Parathyroid adenoma (tissue), 2 donors: ENCODE results near the gene UHRF2.

ENCODE experiments used
- H2AFZ ChIP-seq: fragments of 300-600 bp; sonication (generic); one replicate; pipeline ENCODE4 v1.7.0; 2017; ENCODE audit warnings: antibody characterized with exemption, mild to moderate bottlenecking
- H3K27ac ChIP-seq: fragments of 300-600 bp; sonication (generic); one replicate; pipeline ENCODE4 v1.7.0; 2017
- H3K27me3 ChIP-seq: fragments of 300-600 bp; sonication (generic); one replicate; pipeline ENCODE4 v1.7.0; 2017; ENCODE audit warnings: low read length; ENCODE audit not compliant: control insufficient read depth, insufficient read depth
- H3K36me3 ChIP-seq: fragments of 300-600 bp; sonication (generic); one replicate; pipeline ENCODE4 v1.7.0; 2017; ENCODE audit warnings: low read length; ENCODE audit not compliant: control insufficient read depth, insufficient read depth
- H3K4me1 ChIP-seq: fragments of 300-600 bp; sonication (generic); one replicate; pipeline ENCODE4 v1.7.0; 2017; ENCODE audit warnings: control low read depth
- H3K4me2 ChIP-seq: fragments of 300-600 bp; sonication (generic); one replicate; pipeline ENCODE4 v1.7.0; 2017; ENCODE audit warnings: low read length
- H3K4me3 ChIP-seq: fragments of 300-600 bp; sonication (generic); one replicate; pipeline ENCODE4 v1.7.0; 2017; ENCODE audit warnings: low read depth, low read length
- H3K79me2 ChIP-seq: fragments of 300-600 bp; sonication (generic); one replicate; pipeline ENCODE4 v1.7.0; 2017; ENCODE audit warnings: control low read depth
- H3K9ac ChIP-seq: fragments of 300-600 bp; sonication (generic); one replicate; pipeline ENCODE4 v1.7.0; 2017; ENCODE audit warnings: mild to moderate bottlenecking
- H3K9me3 ChIP-seq: fragments of 300-600 bp; sonication (generic); one replicate; pipeline ENCODE4 v1.7.0; 2017; ENCODE audit warnings: low read length; ENCODE audit not compliant: control insufficient read depth
- TF ChIP-seq, protein P1 (sequence below): fragments of 300-600 bp; sonication (generic); IDR thresholded peaks from one replicate; pipeline ENCODE4 v1.7.0; 2017; ENCODE audit warnings: antibody characterized with exemption, mild to moderate bottlenecking
- donor health status: primary hyperparathyroidism.

Gene UHRF2

DNA sequence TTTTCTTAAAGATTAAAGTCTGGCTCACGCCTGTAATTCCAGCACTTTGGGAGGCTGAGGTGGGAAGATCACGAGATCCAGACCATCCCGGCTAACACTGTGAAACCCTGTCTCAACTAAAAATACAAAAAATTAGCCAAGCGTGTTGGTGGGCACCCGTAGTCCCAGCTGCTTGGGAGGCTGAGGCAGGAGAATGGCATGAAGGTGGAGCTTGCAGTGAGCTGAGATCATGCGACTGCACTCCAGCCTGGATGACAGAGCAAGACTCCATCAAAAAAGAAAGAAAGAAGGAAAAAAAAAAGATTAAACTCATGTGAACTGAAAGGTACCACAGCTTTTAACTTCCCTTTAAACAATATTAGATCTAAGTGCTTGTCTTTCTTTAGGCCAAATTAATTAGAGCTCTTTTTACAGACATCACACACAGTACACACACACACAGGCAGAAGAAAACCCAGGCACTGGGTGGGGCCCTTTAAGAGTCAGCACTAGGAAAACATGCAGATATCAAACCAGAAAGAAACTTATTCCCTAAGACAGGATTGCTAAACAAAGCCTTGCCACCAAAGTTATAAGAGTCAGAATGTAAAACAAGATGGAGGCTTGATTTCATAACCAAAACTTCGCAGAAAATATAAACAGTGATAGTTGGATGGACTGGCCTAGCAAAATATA is 29.3 kb upstream of the UHRF2 start:
- H3K79me2 ChIP-seq: no peaks in the 10 kb centered on the region
- no peak overlapping the region for H3K4me2 ChIP-seq
- TF ChIP-seq, protein P1, sequence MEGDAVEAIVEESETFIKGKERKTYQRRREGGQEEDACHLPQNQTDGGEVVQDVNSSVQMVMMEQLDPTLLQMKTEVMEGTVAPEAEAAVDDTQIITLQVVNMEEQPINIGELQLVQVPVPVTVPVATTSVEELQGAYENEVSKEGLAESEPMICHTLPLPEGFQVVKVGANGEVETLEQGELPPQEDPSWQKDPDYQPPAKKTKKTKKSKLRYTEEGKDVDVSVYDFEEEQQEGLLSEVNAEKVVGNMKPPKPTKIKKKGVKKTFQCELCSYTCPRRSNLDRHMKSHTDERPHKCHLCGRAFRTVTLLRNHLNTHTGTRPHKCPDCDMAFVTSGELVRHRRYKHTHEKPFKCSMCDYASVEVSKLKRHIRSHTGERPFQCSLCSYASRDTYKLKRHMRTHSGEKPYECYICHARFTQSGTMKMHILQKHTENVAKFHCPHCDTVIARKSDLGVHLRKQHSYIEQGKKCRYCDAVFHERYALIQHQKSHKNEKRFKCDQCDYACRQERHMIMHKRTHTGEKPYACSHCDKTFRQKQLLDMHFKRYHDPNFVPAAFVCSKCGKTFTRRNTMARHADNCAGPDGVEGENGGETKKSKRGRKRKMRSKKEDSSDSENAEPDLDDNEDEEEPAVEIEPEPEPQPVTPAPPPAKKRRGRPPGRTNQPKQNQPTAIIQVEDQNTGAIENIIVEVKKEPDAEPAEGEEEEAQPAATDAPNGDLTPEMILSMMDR: no peak
- no peak overlapping the region for H3K9ac ChIP-seq
- no peak overlapping the region for H3K4me3 ChIP-seq
- no peaks in the 10 kb centered on the region for H3K27me3 ChIP-seq
- no peaks in the 10 kb centered on the region for H3K36me3 ChIP-seq
- H3K4me1 ChIP-seq: no peaks in the 10 kb centered on the region
- H2AFZ ChIP-seq: no peak overlapping the region
- no peak overlapping the region for H3K27ac ChIP-seq
- H3K9me3 ChIP-seq: no peaks in the 10 kb centered on the region

DNA sequence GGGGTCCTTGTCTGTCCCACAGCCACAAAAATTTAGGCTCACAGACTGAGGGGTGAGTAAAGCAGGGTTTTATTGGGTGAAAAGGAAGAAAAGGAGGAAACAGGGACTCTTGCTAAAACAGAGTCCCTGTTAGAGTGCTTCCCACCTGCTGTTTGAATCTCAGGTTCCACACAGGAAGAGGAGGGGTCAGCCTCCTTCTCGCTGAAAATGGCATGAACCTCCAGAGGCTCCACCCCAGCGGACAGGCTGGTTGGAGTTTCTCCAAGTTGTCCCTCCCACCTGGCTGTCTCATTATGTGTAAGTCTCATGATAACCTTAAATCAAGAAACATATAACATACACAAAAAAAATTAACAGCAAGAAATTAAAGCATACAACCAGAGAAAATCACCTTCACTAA is 28.3 kb upstream of the UHRF2 start:
- H3K79me2 ChIP-seq: no peaks in the 10 kb centered on the region
- H3K4me2 ChIP-seq: no peak overlapping the region
- no peak overlapping the region for H3K4me3 ChIP-seq
- H3K4me1 ChIP-seq: no peaks in the 10 kb centered on the region
- H3K27ac ChIP-seq: no peak overlapping the region
- H2AFZ ChIP-seq: no peak overlapping the region
- no peaks in the 10 kb centered on the region for H3K36me3 ChIP-seq
- H3K9ac ChIP-seq: no peak overlapping the region
- TF ChIP-seq, protein P1: no peak
- H3K9me3 ChIP-seq: no peaks in the 10 kb centered on the region
- H3K27me3 ChIP-seq: no peaks in the 10 kb centered on the region

DNA sequence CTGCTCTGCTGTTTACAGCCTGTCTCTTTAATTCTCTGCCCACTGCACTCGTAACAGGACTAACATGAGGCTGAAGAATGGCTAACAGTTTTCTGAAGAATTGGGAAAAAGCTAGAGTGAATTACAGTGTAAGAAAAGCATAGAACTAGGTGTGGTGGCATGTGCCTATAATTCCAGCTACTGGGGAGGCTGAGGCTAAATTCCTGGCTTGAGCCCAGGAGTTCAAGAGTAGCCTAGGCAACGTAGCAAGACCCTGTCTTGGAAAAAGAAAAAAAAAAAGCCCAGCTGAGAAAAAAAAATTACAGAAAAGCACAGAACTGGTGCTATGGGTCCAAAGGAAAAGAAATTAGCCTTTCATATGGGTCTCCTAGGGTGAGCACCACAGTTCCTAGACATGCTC is 13.9 kb upstream of the UHRF2 start:
- no peaks in the 10 kb centered on the region for H3K27me3 ChIP-seq
- no peak overlapping the region for H3K9ac ChIP-seq
- TF ChIP-seq, protein P1: no peak
- H3K36me3 ChIP-seq: no peaks in the 10 kb centered on the region
- H2AFZ ChIP-seq: no peak overlapping the region
- no peaks in the 10 kb centered on the region for H3K4me1 ChIP-seq
- H3K4me3 ChIP-seq: no peak overlapping the region
- H3K4me2 ChIP-seq: no peak overlapping the region
- no peaks in the 10 kb centered on the region for H3K9me3 ChIP-seq
- H3K79me2 ChIP-seq: no peaks in the 10 kb centered on the region
- H3K27ac ChIP-seq: no peak overlapping the region

DNA sequence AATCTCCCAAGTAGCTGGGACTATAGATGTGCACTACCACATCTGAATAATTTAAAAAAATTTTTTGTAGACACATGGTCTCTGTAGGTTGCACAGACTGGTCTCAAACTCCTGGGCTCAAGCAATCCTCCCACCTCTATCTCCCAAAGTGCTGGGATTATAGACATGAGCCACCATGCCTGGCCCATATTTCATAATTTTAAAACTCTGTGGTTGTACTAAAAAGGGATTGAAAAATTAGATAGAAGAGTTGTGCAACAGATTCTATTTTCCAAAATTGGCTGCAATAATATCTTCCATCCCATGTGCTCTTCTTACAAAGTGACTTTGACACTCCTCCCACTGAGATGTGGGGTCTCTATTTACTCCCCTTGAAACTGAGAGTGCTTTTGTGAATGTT is 7.6 kb upstream of the UHRF2 start:
- Histone ChIP-seq H3K27ac (no peak overlapping the region), H3K4me2 (no peak overlapping the region), H3K9ac (no peak overlapping the region), H3K27me3 (no peaks in the 10 kb centered on the region), H2AFZ (no peak overlapping the region), H3K4me3 (no peak overlapping the region), H3K36me3 (no peaks in the 10 kb centered on the region), H3K4me1 (no peaks in the 10 kb centered on the region), H3K79me2 (no peaks in the 10 kb centered on the region), H3K9me3 (no peaks in the 10 kb centered on the region)
- TF ChIP-seq, protein P1: no peak

DNA sequence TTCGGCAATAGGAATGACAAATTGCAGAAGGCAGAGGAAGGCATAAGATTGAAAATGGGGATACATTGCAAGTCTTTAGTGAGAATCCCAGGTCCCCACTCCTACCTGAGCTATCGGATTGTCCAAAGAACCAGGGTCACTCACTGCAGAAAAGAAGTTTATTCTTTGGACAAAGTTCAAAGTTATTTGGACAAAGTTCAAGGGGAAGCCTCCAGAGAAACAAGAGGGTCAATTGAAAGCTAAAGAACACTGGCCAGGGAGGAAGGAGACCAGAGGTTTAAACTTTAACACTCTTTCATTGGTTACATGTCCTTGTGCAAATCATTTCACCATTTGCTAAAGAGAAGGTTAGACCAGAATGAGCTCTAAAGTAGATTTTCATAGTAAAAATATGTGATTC is 5.2 kb upstream of the UHRF2 start:
- Histone ChIP-seq H3K4me1 (no peaks in the 10 kb centered on the region), H3K9ac (no peak overlapping the region), H3K4me3 (no peak overlapping the region), H2AFZ (no peak overlapping the region), H3K36me3 (no peaks in the 10 kb centered on the region), H3K27me3 (no peaks in the 10 kb centered on the region), H3K79me2 (no peaks in the 10 kb centered on the region), H3K9me3 (no peaks in the 10 kb centered on the region), H3K4me2 (no peak overlapping the region), H3K27ac (no peak overlapping the region)
- TF ChIP-seq, protein P1: no peak
